ENCODE measurements around the gene HTRA2.
"Not testable (repeated sequence)": the region's sequence is repeated elsewhere in the genome, so short reads cannot be mapped to it uniquely, and the experiment has no call there.

Gene HTRA2

GRCh38 chr2:74529357-74530238 lies at the start of gene HTRA2, which contains the start of gene AUP1:
HTRA2 (plus strand) TSS chr2:74529933; CDS start chr2:74530007, 74 bp downstream.
AUP1 (minus strand) TSS chr2:74529706; CDS start chr2:74529629, 77 bp downstream.
- peak; percentile 70 to 81 for DNase-seq (ENCODE audit: low read depth in 1 of 2, low spot score in 1 of 2)

GRCh38 chr2:74481431-74481830 lies 48.3 kb upstream of the HTRA2 start:
- no peak for DNase-seq (ENCODE audit: low read depth in 1 of 2, low spot score in 1 of 2)

- no peak for DNase-seq (ENCODE audit: low read depth in 1 of 2, low spot score in 1 of 2)
These were observed 47.6 kb upstream of the HTRA2 start for GRCh38 chr2:74481961-74482800.

- peak; percentile 80 to 81 for DNase-seq (ENCODE audit: low read depth in 1 of 2, low spot score in 1 of 2)
These were observed 46.7 kb upstream of the HTRA2 start, which contains the start of the genes CCDC142 and TTC31 for GRCh38 chr2:74482801-74483674. CCDC142 (minus strand) TSS chr2:74482998; CDS start chr2:74482837, 161 bp downstream. TTC31 (plus strand) TSS chr2:74483081; CDS start chr2:74483096, 15 bp downstream.

- DNase-seq (ENCODE audit: low read depth in 1 of 2, low spot score in 1 of 2), result not testable (repeated sequence)
These were observed 46.0 kb upstream of the HTRA2 start for GRCh38 chr2:74483675-74484164.

- DNase-seq (ENCODE audit: low read depth in 1 of 2, low spot score in 1 of 2), result no peak
These were observed 43.6 kb upstream of the HTRA2 start for GRCh38 chr2:74486141-74486540.

GRCh38 chr2:74488643-74489481 lies 40.9 kb upstream of the HTRA2 start:
- DNase-seq (ENCODE audit: low read depth in 1 of 2, low spot score in 1 of 2), result no peak

GRCh38 chr2:74489906-74490305 lies 39.8 kb upstream of the HTRA2 start:
- DNase-seq (ENCODE audit: low read depth in 1 of 2, low spot score in 1 of 2), result no peak

- DNase-seq (ENCODE audit: low read depth in 1 of 2, low spot score in 1 of 2), result no peak
These were observed 37.8 kb upstream of the HTRA2 start for GRCh38 chr2:74491648-74492544.

- no peak for DNase-seq (ENCODE audit: low read depth in 1 of 2, low spot score in 1 of 2)
These were observed 36.2 kb upstream of the HTRA2 start for GRCh38 chr2:74493546-74493945.

- no peak for DNase-seq (ENCODE audit: low read depth in 1 of 2, low spot score in 1 of 2)
These were observed 34.3 kb upstream of the HTRA2 start for GRCh38 chr2:74495440-74495839.

GRCh38 chr2:74496997-74497776 lies 32.5 kb upstream of the HTRA2 start:
- no peak for DNase-seq (ENCODE audit: low read depth in 1 of 2, low spot score in 1 of 2)

GRCh38 chr2:74497777-74498499 lies 31.8 kb upstream of the HTRA2 start:
- DNase-seq (ENCODE audit: low read depth in 1 of 2, low spot score in 1 of 2), result no peak

GRCh38 chr2:74498500-74499266 lies 31.1 kb upstream of the HTRA2 start:
- no peak for DNase-seq (ENCODE audit: low read depth in 1 of 2, low spot score in 1 of 2)

GRCh38 chr2:74499267-74499939 lies 30.3 kb upstream of the HTRA2 start, which contains the start of gene LBX2:
LBX2 (minus strand) TSS chr2:74499603; CDS start chr2:74499537, 66 bp downstream.
- DNase-seq (ENCODE audit: low read depth in 1 of 2, low spot score in 1 of 2), result no peak
